Vagina (tissue), 2 donors: ENCODE results near the gene LRRC4C. TPM values are rescaled to one million over a fixed set of nuclear protein-coding genes. Genes with fewer than 3 reads are reported as not detected.

Experiments
- DNase-seq, 2 donors: peaks; one replicate each; pipeline ENCODE4 v3.0.0-alpha.2; 2017; ENCODE audit errors: extremely low spot score in 2 of 2
- H3K27ac ChIP-seq: fragments of 200-600 bp; sonication (generic); one replicate; pipeline ENCODE4 v1.5.1; 2019
- H3K27me3 ChIP-seq: fragments of 200-600 bp; sonication (generic); one replicate; pipeline ENCODE4 v1.5.1; 2019
- H3K36me3 ChIP-seq, 2 donors: fragments of 200-600 bp; sonication (generic); one replicate each; pipeline ENCODE4 v1.5.1; 2017 to 2019
- H3K4me1 ChIP-seq: fragments of 200-600 bp; sonication (generic); one replicate; pipeline ENCODE4 v1.5.1; 2019
- H3K4me3 ChIP-seq, 2 donors: fragments of 200-600 bp; sonication (generic); 1 replicate in 1 of 2; 2 replicates in 1 of 2; pipeline ENCODE4 v1.5.1; 2016 to 2019
- H3K9me3 ChIP-seq: fragments of 200-600 bp; sonication (generic); one replicate; pipeline ENCODE4 v1.5.1; 2019
- POLR2A ChIP-seq, 2 donors: fragments of 450-650 bp; IDR thresholded peaks; one replicate each; pipeline ENCODE4 v1.6.1; 2017; ENCODE audit warnings: antibody characterized with exemption in 2 of 2, mild to moderate bottlenecking in 2 of 2, moderate library complexity in 2 of 2
- POLR2AphosphoS5 ChIP-seq, 2 donors: sonication (generic); formaldehyde crosslinking; IDR thresholded peaks; one replicate each; pipeline ENCODE4 v1.9.0; 2017; ENCODE audit warnings: antibody characterized with exemption in 2 of 2, mild to moderate bottlenecking in 2 of 2, low read depth in 1 of 2; ENCODE audit not compliant: insufficient read depth in 1 of 2
- intact Hi-C: fragments of 100-400 bp; cut with DNase I; formaldehyde crosslinking; loops from one replicate; pipeline ENCODE4 v1.15.1; 2023
- total RNA-seq: library from RNA; depleted of rRNA; stranded (reverse); fragments of >200 nt; gene quantifications from one replicate; pipeline ENCODE4 v1.2.3, GENCODE V29; 2016
- TF ChIP-seq, protein P1 (sequence below), 3 experiments: fragments of 450-650 bp in 2 of 3; fragments of 200-600 bp in 1 of 3; sonication (generic) in 1 of 3; IDR thresholded peaks; one replicate each; pipeline ENCODE4 v1.5.1; 2017 to 2019; ENCODE audit warnings: antibody characterized with exemption in 3 of 3, mild to moderate bottlenecking in 2 of 3, moderate library complexity in 2 of 3

Gene LRRC4C
- total RNA-seq, 1 donor from 2014 or later, result 5.6 TPM

DNA sequence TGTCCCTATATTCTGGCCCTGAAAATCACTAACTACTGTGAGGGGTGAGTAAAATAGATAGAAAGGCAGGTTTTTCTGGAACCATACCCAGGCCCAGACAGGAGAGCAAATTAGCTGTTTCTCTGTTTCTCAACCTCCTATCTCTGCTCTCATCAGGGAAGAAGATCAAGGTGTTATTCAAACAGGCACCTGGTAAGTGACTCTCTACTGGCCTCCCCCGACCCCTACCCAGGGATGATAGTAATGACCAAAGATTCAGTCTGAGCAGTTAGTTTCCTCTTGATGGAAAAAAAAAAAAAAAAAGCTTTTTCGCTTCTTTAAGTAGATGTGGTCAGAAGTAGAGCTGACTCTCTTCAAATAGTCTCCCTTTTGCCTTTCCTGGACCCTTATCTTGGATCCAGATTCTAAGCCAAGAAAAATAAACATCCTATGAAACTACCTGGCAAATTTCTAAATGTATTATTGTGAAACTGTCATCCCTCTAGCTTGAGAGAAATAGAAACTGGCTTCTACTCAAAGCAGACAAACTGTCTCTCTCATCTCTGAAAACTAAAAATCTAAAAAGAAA is 9.9 kb downstream of the LRRC4C start:
- intact Hi-C loops, result no loop called here
- TF ChIP-seq, protein P1, sequence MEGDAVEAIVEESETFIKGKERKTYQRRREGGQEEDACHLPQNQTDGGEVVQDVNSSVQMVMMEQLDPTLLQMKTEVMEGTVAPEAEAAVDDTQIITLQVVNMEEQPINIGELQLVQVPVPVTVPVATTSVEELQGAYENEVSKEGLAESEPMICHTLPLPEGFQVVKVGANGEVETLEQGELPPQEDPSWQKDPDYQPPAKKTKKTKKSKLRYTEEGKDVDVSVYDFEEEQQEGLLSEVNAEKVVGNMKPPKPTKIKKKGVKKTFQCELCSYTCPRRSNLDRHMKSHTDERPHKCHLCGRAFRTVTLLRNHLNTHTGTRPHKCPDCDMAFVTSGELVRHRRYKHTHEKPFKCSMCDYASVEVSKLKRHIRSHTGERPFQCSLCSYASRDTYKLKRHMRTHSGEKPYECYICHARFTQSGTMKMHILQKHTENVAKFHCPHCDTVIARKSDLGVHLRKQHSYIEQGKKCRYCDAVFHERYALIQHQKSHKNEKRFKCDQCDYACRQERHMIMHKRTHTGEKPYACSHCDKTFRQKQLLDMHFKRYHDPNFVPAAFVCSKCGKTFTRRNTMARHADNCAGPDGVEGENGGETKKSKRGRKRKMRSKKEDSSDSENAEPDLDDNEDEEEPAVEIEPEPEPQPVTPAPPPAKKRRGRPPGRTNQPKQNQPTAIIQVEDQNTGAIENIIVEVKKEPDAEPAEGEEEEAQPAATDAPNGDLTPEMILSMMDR (IDR thresholded peaks at IDR 0.05), result no peak
- TF ChIP-seq POLR2AphosphoS5 (IDR thresholded peaks at IDR 0.05; ENCODE audit: insufficient read depth in 1 of 2, low read depth in 1 of 2) (no peak), POLR2A (IDR thresholded peaks at IDR 0.05) (no peak)

DNA sequence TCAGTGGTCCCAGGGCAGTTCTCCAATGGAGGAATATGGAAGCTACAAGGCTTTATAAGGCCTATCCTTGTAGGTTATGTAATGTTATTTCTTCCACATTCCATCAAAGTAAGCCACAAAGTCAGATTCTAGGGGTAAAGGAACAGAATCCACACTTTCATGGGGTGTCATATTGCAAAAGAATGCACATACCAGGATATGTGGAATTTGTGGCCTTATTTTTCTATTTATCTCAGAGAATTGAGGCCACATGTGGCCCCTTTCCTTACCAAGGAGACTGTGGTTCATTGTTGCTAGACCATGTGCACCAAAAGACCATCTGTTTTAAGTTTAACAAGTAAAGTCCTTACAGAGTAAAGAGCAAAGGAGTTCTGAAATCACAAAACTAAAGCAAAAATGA is 12.9 kb downstream of the LRRC4C start:
- no peaks in the 10 kb centered on the region for H3K27me3 ChIP-seq
- no peaks in the 10 kb centered on the region for H3K9me3 ChIP-seq
- no peaks in the 10 kb centered on the region for H3K4me1 ChIP-seq
- TF ChIP-seq POLR2AphosphoS5 (IDR thresholded peaks at IDR 0.05; ENCODE audit: insufficient read depth in 1 of 2, low read depth in 1 of 2) (no peak), POLR2A (IDR thresholded peaks at IDR 0.05) (no peak)
- TF ChIP-seq, protein P1 (IDR thresholded peaks at IDR 0.05), result no peak
- no peak for DNase-seq
- H3K36me3 ChIP-seq, result no peaks in the 10 kb centered on the region
- intact Hi-C loops, result no loop called here
- H3K27ac ChIP-seq, result no peak overlapping the region
- H3K4me3 ChIP-seq, result no peak overlapping the region

More for the DNA sequence above, 9.9 kb downstream of the LRRC4C start:
- Histone ChIP-seq H3K27me3 (no peaks in the 10 kb centered on the region), H3K4me1 (no peaks in the 10 kb centered on the region), H3K4me3 (no peak overlapping the region), H3K9me3 (no peaks in the 10 kb centered on the region), H3K36me3 (no peaks in the 10 kb centered on the region), H3K27ac (no peak overlapping the region)
- no peak for DNase-seq

- no peak for TF ChIP-seq POLR2A (IDR thresholded peaks at IDR 0.05)
- intact Hi-C loops, result no loop called here
- no peak overlapping the region for H3K27ac ChIP-seq
Measured at GRCh38 chr11:41446107-41446506, 13.3 kb downstream of the LRRC4C start.

DNA sequence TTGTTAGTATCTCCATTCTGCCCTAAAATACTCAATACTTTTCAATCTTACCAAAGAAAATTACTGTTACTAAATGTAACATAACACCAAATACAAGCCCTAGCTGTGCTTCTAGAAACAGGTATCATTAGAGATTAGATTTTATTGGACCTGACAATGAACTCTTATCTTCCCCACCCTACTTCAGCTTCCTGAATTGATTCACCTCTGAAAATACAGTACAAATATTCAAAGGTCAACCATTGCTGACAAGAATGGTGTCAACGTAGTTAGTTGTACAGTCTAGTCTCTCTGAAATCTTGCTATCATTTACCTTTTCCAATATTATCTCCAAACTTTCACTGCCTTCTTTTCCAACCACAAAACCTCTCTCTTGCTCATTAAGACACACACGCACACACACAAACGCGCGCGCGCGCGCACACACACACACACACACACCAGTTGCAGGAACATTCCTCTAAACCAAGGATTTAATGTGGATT is 22.4 kb downstream of the LRRC4C start:
- no peaks in the 10 kb centered on the region for H3K36me3 ChIP-seq
- H3K9me3 ChIP-seq, result no peaks in the 10 kb centered on the region
- DNase-seq, result no peak
- intact Hi-C loops, result no loop called here
- H3K27ac ChIP-seq, result no peak overlapping the region
- H3K4me1 ChIP-seq, result no peaks in the 10 kb centered on the region
- H3K27me3 ChIP-seq, result no peaks in the 10 kb centered on the region
- no peak for TF ChIP-seq POLR2A (IDR thresholded peaks at IDR 0.05)
- no peak for TF ChIP-seq POLR2AphosphoS5 (IDR thresholded peaks at IDR 0.05; ENCODE audit: insufficient read depth in 1 of 2, low read depth in 1 of 2)
- no peak overlapping the region for H3K4me3 ChIP-seq

More at GRCh38 chr11:41446107-41446506, 13.3 kb downstream of the LRRC4C start:
- H3K4me3 ChIP-seq, result no peak overlapping the region
- no peaks in the 10 kb centered on the region for H3K27me3 ChIP-seq
- no peak for DNase-seq
- no peaks in the 10 kb centered on the region for H3K4me1 ChIP-seq
- H3K9me3 ChIP-seq, result no peaks in the 10 kb centered on the region
- no peaks in the 10 kb centered on the region for H3K36me3 ChIP-seq

DNA sequence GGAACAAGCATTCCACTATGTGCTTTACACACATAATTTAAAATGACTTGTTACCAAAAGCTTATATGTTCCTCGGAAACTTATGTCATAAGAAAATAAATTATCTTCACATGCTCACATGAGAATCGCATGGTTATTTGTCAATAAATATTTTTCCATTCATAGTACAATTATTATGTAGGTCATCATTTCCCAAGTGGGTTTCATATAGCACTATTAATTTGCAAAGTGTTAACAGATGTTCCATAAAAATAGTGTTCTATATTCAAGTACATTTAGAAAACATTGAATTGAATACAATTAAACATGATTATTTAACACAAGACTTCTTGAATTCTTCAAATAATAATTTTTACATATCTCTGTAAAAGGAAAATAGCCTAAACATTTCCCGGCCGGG is 23.9 kb downstream of the LRRC4C start:
- no peak for DNase-seq
- no peaks in the 10 kb centered on the region for H3K4me1 ChIP-seq

GRCh38 chr11:41431784-41432183 is 27.7 kb downstream of the LRRC4C start:
- Histone ChIP-seq H3K27me3 (no peaks in the 10 kb centered on the region), H3K36me3 (no peaks in the 10 kb centered on the region), H3K4me1 (no peaks in the 10 kb centered on the region), H3K4me3 (no peak overlapping the region), H3K27ac (no peak overlapping the region), H3K9me3 (no peaks in the 10 kb centered on the region)
- TF ChIP-seq POLR2AphosphoS5 (IDR thresholded peaks at IDR 0.05; ENCODE audit: insufficient read depth in 1 of 2, low read depth in 1 of 2), result no peak
- TF ChIP-seq, protein P1 (IDR thresholded peaks at IDR 0.05), result no peak
- TF ChIP-seq POLR2A (IDR thresholded peaks at IDR 0.05), result no peak
- intact Hi-C loops, result no loop called here
- no peak for DNase-seq

More for the DNA sequence above, 23.9 kb downstream of the LRRC4C start:
- intact Hi-C loops, result no loop called here
- TF ChIP-seq, protein P1 (IDR thresholded peaks at IDR 0.05), result no peak
- TF ChIP-seq POLR2A (IDR thresholded peaks at IDR 0.05), result no peak
- TF ChIP-seq POLR2AphosphoS5 (IDR thresholded peaks at IDR 0.05; ENCODE audit: insufficient read depth in 1 of 2, low read depth in 1 of 2), result no peak
- H3K4me3 ChIP-seq, result no peak overlapping the region
- H3K27me3 ChIP-seq, result no peaks in the 10 kb centered on the region
- H3K9me3 ChIP-seq, result no peaks in the 10 kb centered on the region
- no peaks in the 10 kb centered on the region for H3K36me3 ChIP-seq
- H3K27ac ChIP-seq, result no peak overlapping the region
